ENCODE results near the gene SLC6A1. TPM values are rescaled to one million over a fixed set of nuclear protein-coding genes. Genes with fewer than 3 reads are reported as not detected.

The SLC6A1 gene
- total and polyA plus RNA-seq, 2 of the 13 experiments (the other 11 are each of a cell fraction or from before 2014, with no cell fraction given) = not detected

DNA sequence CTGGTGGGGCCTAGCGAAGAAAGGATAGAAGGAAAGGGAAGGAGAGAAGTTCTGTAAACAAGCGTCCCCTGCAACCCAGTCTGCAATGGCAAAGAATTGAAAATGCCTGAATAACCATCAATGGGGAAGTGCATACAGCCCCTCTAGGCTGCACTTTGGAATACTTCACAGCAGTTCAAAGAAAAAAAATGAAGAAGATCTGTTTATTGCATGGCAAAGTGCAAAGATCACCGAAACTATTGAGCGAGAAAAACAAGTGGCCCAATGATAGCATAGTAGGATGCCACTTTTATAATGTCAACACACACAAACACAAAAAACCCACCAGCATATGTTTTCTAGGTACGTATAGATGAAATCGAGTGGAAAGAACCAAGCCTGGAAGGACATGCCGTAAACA lies 13.6 kb upstream of the SLC6A1 start (continued):
- TF ChIP-seq ZNF816 (CRISPR knock-in tag; IDR thresholded peaks at IDR 0.05; ENCODE audit: borderline replicate concordance) = no peak
- TF ChIP-seq, protein P1, sequence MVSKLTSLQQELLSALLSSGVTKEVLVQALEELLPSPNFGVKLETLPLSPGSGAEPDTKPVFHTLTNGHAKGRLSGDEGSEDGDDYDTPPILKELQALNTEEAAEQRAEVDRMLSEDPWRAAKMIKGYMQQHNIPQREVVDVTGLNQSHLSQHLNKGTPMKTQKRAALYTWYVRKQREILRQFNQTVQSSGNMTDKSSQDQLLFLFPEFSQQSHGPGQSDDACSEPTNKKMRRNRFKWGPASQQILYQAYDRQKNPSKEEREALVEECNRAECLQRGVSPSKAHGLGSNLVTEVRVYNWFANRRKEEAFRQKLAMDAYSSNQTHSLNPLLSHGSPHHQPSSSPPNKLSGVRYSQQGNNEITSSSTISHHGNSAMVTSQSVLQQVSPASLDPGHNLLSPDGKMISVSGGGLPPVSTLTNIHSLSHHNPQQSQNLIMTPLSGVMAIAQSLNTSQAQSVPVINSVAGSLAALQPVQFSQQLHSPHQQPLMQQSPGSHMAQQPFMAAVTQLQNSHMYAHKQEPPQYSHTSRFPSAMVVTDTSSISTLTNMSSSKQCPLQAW (CRISPR knock-in tag; IDR thresholded peaks at IDR 0.05) = no peak

DNA sequence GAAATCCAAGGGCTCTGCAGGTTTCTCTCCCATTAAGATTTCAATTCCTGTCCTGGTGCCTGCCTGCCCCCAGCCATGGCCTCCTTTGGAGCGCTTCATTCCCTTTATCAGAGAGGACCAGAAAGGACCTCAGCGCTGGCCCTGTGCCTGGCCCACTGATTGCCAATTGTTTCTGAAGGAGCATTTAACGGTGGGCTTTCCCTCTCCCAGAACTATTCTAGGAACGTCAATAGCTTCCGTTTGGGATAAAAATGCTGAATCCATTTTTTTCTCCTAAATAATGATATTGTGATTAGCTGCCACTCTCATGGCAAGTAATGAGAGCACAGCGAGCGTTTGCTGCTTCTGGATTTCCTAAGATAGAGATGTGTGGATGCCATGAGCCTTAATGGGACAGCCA lies 12.2 kb upstream of the SLC6A1 start:
- FAIRE-seq (no peak), ATAC-seq (no peak), DNase-seq (ENCODE audit: low spot score) (no peak)
- Histone ChIP-seq H3K36me3 (replicated peaks in 1 of 2; ENCODE audit: control insufficient read depth in 1 of 2, insufficient read depth in 2 of 2, low read length in 2 of 2) (no peaks in the 10 kb centered on the region), H3K27ac (ENCODE audit: extremely low read length, insufficient read depth, low read length) (no peak overlapping the region), H4K20me1 (ENCODE audit: insufficient read depth, low read length) (no peaks in the 10 kb centered on the region), H3K27me3 (ENCODE audit: control insufficient read depth in 1 of 2, insufficient read depth in 2 of 2, low read length in 2 of 2) (0 out of 5 replicates have a peak, but pooled peaks cover 0 to 3% of the 10 kb centered on the region in 2 experiments), H2AFZ (ENCODE audit: low read length) (no peak overlapping the region), H3K4me1 (ENCODE audit: insufficient read depth, low read length) (peaks cover 39% of the 10 kb centered on the region), H3K79me2 (ENCODE audit: insufficient read depth, low read length) (no peaks in the 10 kb centered on the region), H3K9me3 (ENCODE audit: low read length) (no peaks in the 10 kb centered on the region), H3K9ac (ENCODE audit: insufficient read depth, low read depth, low read length) (no peak overlapping the region), H3K4me2 (ENCODE audit: low read depth, low read length) (no peak overlapping the region), H3K4me3 (replicated peaks in 1 of 3; ENCODE audit: insufficient read depth in 1 of 3, low read depth in 2 of 3, low read length in 3 of 3) (no peak overlapping the region)
- CTCF ChIA-PET (ENCODE audit: low intra/inter-chr PET ratio, low total read pairs) = no interaction called here
- intact Hi-C loops (cut with micrococcal nuclease; ENCODE audit: unreplicated experiment) (no loop called here), in situ Hi-C loops (cut with HindIII; ENCODE audit: extremely low pct_ligation_motif_present, low pct_unique_long_range_greater_than_20kb) (no loop called here)
- BruUV-seq (replicated peaks) = no TSS peak
- POLR2A ChIA-PET = no interaction called here
- TF ChIP-seq SCMH1 (CRISPR knock-in tag; IDR thresholded peaks at IDR 0.05; ENCODE audit: borderline replicate concordance) = no peak
- no peak for TF ChIP-seq KMT2A (CRISPR knock-in tag; IDR thresholded peaks at IDR 0.05)
- TF ChIP-seq ZNF180 (CRISPR knock-in tag; IDR thresholded peaks at IDR 0.05; ENCODE audit: borderline replicate concordance, low read depth) = no peak
- TF ChIP-seq, protein P2, sequence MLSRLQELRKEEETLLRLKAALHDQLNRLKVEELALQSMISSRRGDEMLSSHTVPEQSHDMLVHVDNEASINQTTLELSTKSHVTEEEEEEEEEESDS (CRISPR knock-in tag; IDR thresholded peaks at IDR 0.05; ENCODE audit: borderline replicate concordance) = no peak
- TF ChIP-seq ZNF543 (CRISPR knock-in tag; IDR thresholded peaks at IDR 0.05) = no peak
- TF ChIP-seq ZNF773 (CRISPR knock-in tag; IDR thresholded peaks at IDR 0.05; ENCODE audit: borderline replicate concordance) = no peak
- no peak for TF ChIP-seq ATF1 (CRISPR knock-in tag; IDR thresholded peaks at IDR 0.05)
- no peak for TF ChIP-seq PAF1 (CRISPR knock-in tag; IDR thresholded peaks at IDR 0.05)
- TF ChIP-seq YEATS4 (CRISPR knock-in tag; IDR thresholded peaks at IDR 0.05; ENCODE audit: borderline replicate concordance) = no peak
- TF ChIP-seq SPEN (CRISPR knock-in tag; IDR thresholded peaks at IDR 0.05; ENCODE audit: low read depth) = no peak
- TF ChIP-seq, protein P3, sequence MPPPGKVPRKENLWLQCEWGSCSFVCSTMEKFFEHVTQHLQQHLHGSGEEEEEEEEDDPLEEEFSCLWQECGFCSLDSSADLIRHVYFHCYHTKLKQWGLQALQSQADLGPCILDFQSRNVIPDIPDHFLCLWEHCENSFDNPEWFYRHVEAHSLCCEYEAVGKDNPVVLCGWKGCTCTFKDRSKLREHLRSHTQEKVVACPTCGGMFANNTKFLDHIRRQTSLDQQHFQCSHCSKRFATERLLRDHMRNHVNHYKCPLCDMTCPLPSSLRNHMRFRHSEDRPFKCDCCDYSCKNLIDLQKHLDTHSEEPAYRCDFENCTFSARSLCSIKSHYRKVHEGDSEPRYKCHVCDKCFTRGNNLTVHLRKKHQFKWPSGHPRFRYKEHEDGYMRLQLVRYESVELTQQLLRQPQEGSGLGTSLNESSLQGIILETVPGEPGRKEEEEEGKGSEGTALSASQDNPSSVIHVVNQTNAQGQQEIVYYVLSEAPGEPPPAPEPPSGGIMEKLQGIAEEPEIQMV (CRISPR knock-in tag; IDR thresholded peaks at IDR 0.05; ENCODE audit: low read depth) = no peak
- no peak for TF ChIP-seq KDM1A (CRISPR knock-in tag; IDR thresholded peaks at IDR 0.05)
- TF ChIP-seq ZMAT3 (CRISPR knock-in tag; conservative IDR thresholded peaks at IDR 0.05) = no peak
- TF ChIP-seq, protein P4, sequence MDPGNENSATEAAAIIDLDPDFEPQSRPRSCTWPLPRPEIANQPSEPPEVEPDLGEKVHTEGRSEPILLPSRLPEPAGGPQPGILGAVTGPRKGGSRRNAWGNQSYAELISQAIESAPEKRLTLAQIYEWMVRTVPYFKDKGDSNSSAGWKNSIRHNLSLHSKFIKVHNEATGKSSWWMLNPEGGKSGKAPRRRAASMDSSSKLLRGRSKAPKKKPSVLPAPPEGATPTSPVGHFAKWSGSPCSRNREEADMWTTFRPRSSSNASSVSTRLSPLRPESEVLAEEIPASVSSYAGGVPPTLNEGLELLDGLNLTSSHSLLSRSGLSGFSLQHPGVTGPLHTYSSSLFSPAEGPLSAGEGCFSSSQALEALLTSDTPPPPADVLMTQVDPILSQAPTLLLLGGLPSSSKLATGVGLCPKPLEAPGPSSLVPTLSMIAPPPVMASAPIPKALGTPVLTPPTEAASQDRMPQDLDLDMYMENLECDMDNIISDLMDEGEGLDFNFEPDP (CRISPR knock-in tag; conservative IDR thresholded peaks at IDR 0.05) = no peak
- 71% methylated on average over 7 of the region's 7 CpGs for WGBS (ENCODE audit: low lambda C conversion rate)

All from HepG2 (cell line).